ENCODE measurements around the gene ATF6B. TPM values are rescaled to one million over a fixed set of nuclear protein-coding genes. Genes with fewer than 3 reads are reported as not detected.
"Not testable (repeated sequence)": the region's sequence is repeated elsewhere in the genome, so short reads cannot be mapped to it uniquely, and the experiment has no call there.

The ATF6B gene
- total RNA-seq, 6 experiments from 2014 or later, result 80.0 to 96.2 (median 88.7) TPM

DNA sequence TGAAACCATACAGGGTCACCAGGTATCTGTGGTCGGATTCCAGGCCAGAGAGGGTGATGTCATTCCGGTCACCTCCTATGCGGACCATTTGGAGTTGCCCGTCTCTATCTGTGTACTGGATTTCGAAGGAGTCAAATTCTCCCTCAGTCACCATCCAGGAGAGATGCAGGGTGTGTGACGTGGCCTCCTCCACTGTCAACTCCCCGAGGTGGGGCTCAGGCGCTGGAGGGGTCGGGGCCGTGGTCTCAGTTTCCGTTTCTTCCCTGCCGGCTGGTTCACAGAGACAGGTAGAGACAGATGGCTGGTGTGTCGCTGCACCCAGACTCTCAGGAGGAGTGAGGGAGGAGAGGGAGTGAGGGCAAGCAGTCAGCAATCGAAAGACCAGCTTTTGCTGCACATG lies 59.2 kb downstream of the ATF6B start:
- TF ChIP-seq, protein P1, sequence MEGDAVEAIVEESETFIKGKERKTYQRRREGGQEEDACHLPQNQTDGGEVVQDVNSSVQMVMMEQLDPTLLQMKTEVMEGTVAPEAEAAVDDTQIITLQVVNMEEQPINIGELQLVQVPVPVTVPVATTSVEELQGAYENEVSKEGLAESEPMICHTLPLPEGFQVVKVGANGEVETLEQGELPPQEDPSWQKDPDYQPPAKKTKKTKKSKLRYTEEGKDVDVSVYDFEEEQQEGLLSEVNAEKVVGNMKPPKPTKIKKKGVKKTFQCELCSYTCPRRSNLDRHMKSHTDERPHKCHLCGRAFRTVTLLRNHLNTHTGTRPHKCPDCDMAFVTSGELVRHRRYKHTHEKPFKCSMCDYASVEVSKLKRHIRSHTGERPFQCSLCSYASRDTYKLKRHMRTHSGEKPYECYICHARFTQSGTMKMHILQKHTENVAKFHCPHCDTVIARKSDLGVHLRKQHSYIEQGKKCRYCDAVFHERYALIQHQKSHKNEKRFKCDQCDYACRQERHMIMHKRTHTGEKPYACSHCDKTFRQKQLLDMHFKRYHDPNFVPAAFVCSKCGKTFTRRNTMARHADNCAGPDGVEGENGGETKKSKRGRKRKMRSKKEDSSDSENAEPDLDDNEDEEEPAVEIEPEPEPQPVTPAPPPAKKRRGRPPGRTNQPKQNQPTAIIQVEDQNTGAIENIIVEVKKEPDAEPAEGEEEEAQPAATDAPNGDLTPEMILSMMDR (IDR thresholded peaks at IDR 0.05), result no peak
- H3K27ac Mint-ChIP-seq, result no peak overlapping the region
- no peak for DNase-seq
- no peaks in the 10 kb centered on the region for H3K36me3 Mint-ChIP-seq (ENCODE audit: low read depth)
- H3K4me3 Mint-ChIP-seq, result no peak overlapping the region
- H3K27me3 Mint-ChIP-seq (ENCODE audit: insufficient read depth), result peaks cover 14% of the 10 kb centered on the region
- H3K4me1 Mint-ChIP-seq (ENCODE audit: low read depth), result no peaks in the 10 kb centered on the region
- no peaks in the 10 kb centered on the region for H3K9me3 Mint-ChIP-seq

DNA sequence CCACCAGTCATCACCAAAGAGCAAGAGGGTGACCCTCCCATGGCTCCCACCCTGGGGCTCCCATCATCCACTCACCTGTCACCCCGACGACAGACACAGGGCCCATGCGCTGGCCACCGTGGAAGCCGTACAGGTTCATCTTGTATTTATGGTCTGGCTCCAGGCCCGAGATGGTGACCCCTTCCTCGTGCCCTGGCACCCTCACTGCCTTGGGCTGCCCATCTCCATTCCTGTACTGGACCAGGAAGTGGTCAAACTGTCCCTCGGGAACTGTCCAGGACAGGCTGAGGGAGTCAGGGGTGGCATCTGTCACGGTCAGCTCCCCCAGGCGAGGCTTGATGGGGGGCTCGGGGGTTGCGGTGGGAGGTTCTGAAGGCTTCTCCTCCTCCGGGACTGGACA lies 59.7 kb downstream of the ATF6B start:
- not testable (repeated sequence) for H3K9me3 Mint-ChIP-seq; H3K4me3 Mint-ChIP-seq; H3K4me1 Mint-ChIP-seq (ENCODE audit: low read depth); H3K36me3 Mint-ChIP-seq (ENCODE audit: low read depth); H3K27ac Mint-ChIP-seq; DNase-seq
- H3K27me3 Mint-ChIP-seq (ENCODE audit: insufficient read depth), result peaks cover 14% of the 10 kb centered on the region

DNA sequence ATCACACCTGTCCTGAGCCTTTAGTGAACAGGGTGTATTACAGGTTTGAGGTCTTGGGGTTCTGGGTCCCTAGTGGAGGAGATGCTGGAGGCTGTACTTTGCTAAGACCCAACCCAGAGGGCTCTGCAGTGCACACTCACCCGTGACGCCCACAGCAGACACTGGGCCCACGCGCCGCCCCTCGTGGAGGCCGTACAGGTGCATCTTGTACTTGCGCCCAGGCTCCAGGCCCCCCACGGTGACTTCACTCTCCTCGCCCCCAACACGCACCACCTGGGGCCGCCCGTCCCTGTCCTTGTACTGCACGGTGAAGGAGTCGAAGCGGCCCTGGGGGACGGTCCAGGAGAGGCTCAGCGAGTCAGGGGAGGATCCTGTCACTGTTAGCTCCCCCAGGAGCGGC lies 60.5 kb downstream of the ATF6B start:
- DNase-seq; H3K4me3 Mint-ChIP-seq; H3K9me3 Mint-ChIP-seq; H3K36me3 Mint-ChIP-seq (ENCODE audit: low read depth); H3K4me1 Mint-ChIP-seq (ENCODE audit: low read depth); H3K27ac Mint-ChIP-seq: not testable (repeated sequence)
- H3K27me3 Mint-ChIP-seq (ENCODE audit: insufficient read depth), result peaks cover 14% of the 10 kb centered on the region

Small RNA genes within 50 kb of the gene (microRNA-seq; reads per million reads assigned to microRNA genes)
- gene MIR6721, result 9.3 reads per million, percentile 7 among the genes with 10 or more reads in this experiment

Other genes starting within 250 kb of the ATF6B start
- gene SLC44A4, start 249.2 kb downstream of the ATF6B start, total RNA-seq (2021; fragmentation: NEBNext Ultra II Directional; extraction: Animal tissue kit (Norgen Biotek cat#: 25700)), result under 1 TPM in 1 of 6 experiments, not detected in 5; 0.10 TPM
- gene EHMT2, start 230.5 kb downstream of the ATF6B start, total RNA-seq (2021; fragmentation: NEBNext Ultra II Directional; extraction: Animal tissue kit (Norgen Biotek cat#: 25700)), result 10 to 100 TPM; 43.4 to 47.4 (median 45.9) TPM
- 1 to 10 TPM; 7.3 to 9.0 (median 8.3) TPM for gene ZBTB12, start 226.2 kb downstream of the ATF6B start, total RNA-seq (2021; fragmentation: NEBNext Ultra II Directional; extraction: Animal tissue kit (Norgen Biotek cat#: 25700))
- gene C2, start 200.5 kb downstream of the ATF6B start, total RNA-seq (2021; fragmentation: NEBNext Ultra II Directional; extraction: Animal tissue kit (Norgen Biotek cat#: 25700)), result under 1 TPM in 4 of 6 experiments, not detected in 2; 0.24 to 0.43 (median 0.43) TPM
- gene CFB, start 182.2 kb downstream of the ATF6B start, total RNA-seq (2021; fragmentation: NEBNext Ultra II Directional; extraction: Animal tissue kit (Norgen Biotek cat#: 25700)), result 1 to 10 TPM in 2 of 6 experiments, under 1 TPM in 3, not detected in 1; 0.33 to 1.3 (median 0.81) TPM
- gene NELFE, start 169.3 kb downstream of the ATF6B start, total RNA-seq (2021; fragmentation: NEBNext Ultra II Directional; extraction: Animal tissue kit (Norgen Biotek cat#: 25700)), result 10 to 100 TPM; 63.4 to 87.0 (median 78.7) TPM
- 10 to 100 TPM; 74.0 to 83.3 (median 77.8) TPM for gene SKIC2, start 169.1 kb downstream of the ATF6B start, total RNA-seq (2021; fragmentation: NEBNext Ultra II Directional; extraction: Animal tissue kit (Norgen Biotek cat#: 25700))
- gene DXO, start 156.1 kb downstream of the ATF6B start, total RNA-seq (2021; fragmentation: NEBNext Ultra II Directional; extraction: Animal tissue kit (Norgen Biotek cat#: 25700)), result 10 to 100 TPM; 14.1 to 20.5 (median 16.5) TPM
- gene C4A, start 146.2 kb downstream of the ATF6B start, total RNA-seq (2021; fragmentation: NEBNext Ultra II Directional; extraction: Animal tissue kit (Norgen Biotek cat#: 25700)), result 1 to 10 TPM; 1.2 to 3.2 (median 2.0) TPM
- 1 to 10 TPM; 1.5 to 2.5 (median 2.0) TPM for gene C4B, start 113.5 kb downstream of the ATF6B start, total RNA-seq (2021; fragmentation: NEBNext Ultra II Directional; extraction: Animal tissue kit (Norgen Biotek cat#: 25700))
- under 1 TPM in 1 of 6 experiments, not detected in 5; 0.17 TPM for gene CYP21A2, start 89.8 kb downstream of the ATF6B start, total RNA-seq (2021; fragmentation: NEBNext Ultra II Directional; extraction: Animal tissue kit (Norgen Biotek cat#: 25700))
- 1 to 10 TPM in 1 of 6 experiments, under 1 TPM in 5; 0.28 to 1.4 (median 0.83) TPM for gene TNXB, start 18.9 kb downstream of the ATF6B start, total RNA-seq (2021; fragmentation: NEBNext Ultra II Directional; extraction: Animal tissue kit (Norgen Biotek cat#: 25700))
- 1 to 10 TPM; 4.3 to 6.0 (median 4.9) TPM for gene FKBPL, start 2.0 kb upstream of the ATF6B start, total RNA-seq (2021; fragmentation: NEBNext Ultra II Directional; extraction: Animal tissue kit (Norgen Biotek cat#: 25700))
- gene PRRT1, start 23.7 kb upstream of the ATF6B start, total RNA-seq (2021; fragmentation: NEBNext Ultra II Directional; extraction: Animal tissue kit (Norgen Biotek cat#: 25700)), result 1 to 10 TPM; 2.6 to 5.8 (median 5.1) TPM
- gene PPT2, start 25.9 kb upstream of the ATF6B start, total RNA-seq (2021; fragmentation: NEBNext Ultra II Directional; extraction: Animal tissue kit (Norgen Biotek cat#: 25700)), result 10 to 100 TPM; 15.9 to 21.7 (median 18.6) TPM
- 1 to 10 TPM; 3.5 to 4.4 (median 3.7) TPM for gene EGFL8, start 36.3 kb upstream of the ATF6B start, total RNA-seq (2021; fragmentation: NEBNext Ultra II Directional; extraction: Animal tissue kit (Norgen Biotek cat#: 25700))
- gene AGPAT1, start 47.8 kb upstream of the ATF6B start, total RNA-seq (2021; fragmentation: NEBNext Ultra II Directional; extraction: Animal tissue kit (Norgen Biotek cat#: 25700)), result 100 to 1,000 TPM in 5 of 6 experiments, 10 to 100 TPM in 1; 88.8 to 114 (median 104) TPM
- 10 to 100 TPM; 30.0 to 37.4 (median 34.7) TPM for gene RNF5, start 50.2 kb upstream of the ATF6B start, total RNA-seq (2021; fragmentation: NEBNext Ultra II Directional; extraction: Animal tissue kit (Norgen Biotek cat#: 25700))
- 1 to 10 TPM; 6.2 to 7.6 (median 6.5) TPM for gene AGER, start 56.0 kb upstream of the ATF6B start, total RNA-seq (2021; fragmentation: NEBNext Ultra II Directional; extraction: Animal tissue kit (Norgen Biotek cat#: 25700))
- gene PBX2, start 62.0 kb upstream of the ATF6B start, total RNA-seq (2021; fragmentation: NEBNext Ultra II Directional; extraction: Animal tissue kit (Norgen Biotek cat#: 25700)), result 10 to 100 TPM; 50.7 to 61.4 (median 56.2) TPM
- gene GPSM3, start 64.4 kb upstream of the ATF6B start, total RNA-seq (2021; fragmentation: NEBNext Ultra II Directional; extraction: Animal tissue kit (Norgen Biotek cat#: 25700)), result 10 to 100 TPM in 1 of 6 experiments, 1 to 10 TPM in 5; 4.0 to 10.1 (median 7.6) TPM
- gene NOTCH4, start 95.8 kb upstream of the ATF6B start, total RNA-seq (2021; fragmentation: NEBNext Ultra II Directional; extraction: Animal tissue kit (Norgen Biotek cat#: 25700)), result under 1 TPM; 0.29 to 0.68 (median 0.48) TPM
- gene TSBP1, start 243.7 kb upstream of the ATF6B start, total RNA-seq (2021; fragmentation: NEBNext Ultra II Directional; extraction: Animal tissue kit (Norgen Biotek cat#: 25700)), result not detected